ENCODE measurements around the gene PDAP1. TPM values are rescaled to one million over a fixed set of nuclear protein-coding genes. Genes with fewer than 3 reads are reported as not detected.
"Not testable (repeated sequence)": the region's sequence is repeated elsewhere in the genome, so short reads cannot be mapped to it uniquely, and the experiment has no call there.

PDAP1 gene
- total RNA-seq, 2 donors from 2014 or later = 84.1 to 95.6 TPM

- intact Hi-C loops (cut with DNase I) = no loop called here
- peak; percentile 47 for DNase-seq (ENCODE audit: low spot score)
Measured at GRCh38 chr7:99368750-99369389, 39.5 kb downstream of the PDAP1 start.

GRCh38 chr7:99366646-99367045, 41.8 kb downstream of the PDAP1 start:
- intact Hi-C loops (cut with DNase I) = no loop called here
- peak; percentile 67 for DNase-seq (ENCODE audit: low spot score)

GRCh38 chr7:99365318-99366141, 42.9 kb downstream of the PDAP1 start:
- intact Hi-C loops (cut with DNase I) = no loop called here
- peak; percentile 79 for DNase-seq (ENCODE audit: low spot score)

- DNase-seq (ENCODE audit: low spot score) = no peak
- intact Hi-C loops (cut with DNase I) = no loop called here
Measured at GRCh38 chr7:99363286-99363685, 45.1 kb downstream of the PDAP1 start.

- intact Hi-C loops (cut with DNase I) = no loop called here
- peak; percentile 9 for DNase-seq (ENCODE audit: low spot score)
Measured at GRCh38 chr7:99362801-99363200, 45.6 kb downstream of the PDAP1 start.

GRCh38 chr7:99359465-99360154, 48.8 kb downstream of the PDAP1 start:
- peak; percentile 66 for DNase-seq (ENCODE audit: low spot score)

GRCh38 chr7:99358521-99358920, 49.9 kb downstream of the PDAP1 start:
- DNase-seq (ENCODE audit: low spot score); intact Hi-C loops (cut with DNase I): not testable (repeated sequence)

More at GRCh38 chr7:99359465-99360154, 48.8 kb downstream of the PDAP1 start:
- intact Hi-C loops (cut with DNase I) = no loop called here

GRCh38 chr7:99357701-99358490, 50.5 kb downstream of the PDAP1 start:
- DNase-seq (ENCODE audit: low spot score) = no peak

GRCh38 chr7:99355098-99355497, 53.3 kb downstream of the PDAP1 start:
- DNase-seq (ENCODE audit: low spot score) = no peak

More at GRCh38 chr7:99357701-99358490, 50.5 kb downstream of the PDAP1 start:
- intact Hi-C loops (cut with DNase I) = no loop called here

GRCh38 chr7:99352247-99352646, 56.1 kb downstream of the PDAP1 start:
- intact Hi-C loops (cut with DNase I) = no loop called here
- peak; percentile 6 for DNase-seq (ENCODE audit: low spot score)

More at GRCh38 chr7:99355098-99355497, 53.3 kb downstream of the PDAP1 start:
- intact Hi-C loops (cut with DNase I) = no loop called here

GRCh38 chr7:99350641-99351040, 57.8 kb downstream of the PDAP1 start:
- peak; percentile 4 for DNase-seq (ENCODE audit: low spot score)
- intact Hi-C loops (cut with DNase I) = not testable (repeated sequence)

Other genes with a start within 250 kb of the PDAP1 start
- gene KPNA7, start 200.5 kb downstream of the PDAP1 start, total RNA-seq = not detected
- gene MYH16, start 135.8 kb downstream of the PDAP1 start, total RNA-seq = not detected
- gene ARPC1A, start 82.7 kb downstream of the PDAP1 start, total RNA-seq = 10 to 100 TPM; 74.4 to 85.5 TPM
- 100 to 1,000 TPM; 102 to 144 TPM for gene ARPC1B, start 33.9 kb downstream of the PDAP1 start, total RNA-seq
- 10 to 100 TPM; 48.2 to 57.1 TPM for gene BUD31, start 372 bp upstream of the PDAP1 start, total RNA-seq
- gene PTCD1, start 30.2 kb upstream of the PDAP1 start, total RNA-seq = 1 to 10 TPM; 3.1 to 5.6 TPM
- 10 to 100 TPM; 22.9 to 25.7 TPM for gene CPSF4, start 30.3 kb upstream of the PDAP1 start, total RNA-seq
- gene ATP5MF, start 57.6 kb upstream of the PDAP1 start, total RNA-seq = 100 to 1,000 TPM; 143 to 200 TPM
- 1 to 10 TPM; 8.0 to 9.8 TPM for gene ZNF789, start 64.3 kb upstream of the PDAP1 start, total RNA-seq
- gene ZNF394, start 91.7 kb upstream of the PDAP1 start, total RNA-seq = 10 to 100 TPM; 17.5 to 20.0 TPM
- gene ZKSCAN5, start 96.1 kb upstream of the PDAP1 start, total RNA-seq = 1 to 10 TPM; 5.9 to 7.0 TPM
- gene FAM200A, start 143.5 kb upstream of the PDAP1 start, total RNA-seq = 1 to 10 TPM; 3.2 to 5.4 TPM
- gene ZNF655, start 150.0 kb upstream of the PDAP1 start, total RNA-seq = 10 to 100 TPM; 55.2 to 75.5 TPM
- gene TMEM225B, start 189.7 kb upstream of the PDAP1 start, total RNA-seq = 1 to 10 TPM in 1 of 2 donors, under 1 TPM in 1; 0.57 to 2.0 TPM
- 10 to 100 TPM; 10.9 to 12.4 TPM for gene ZSCAN25, start 208.3 kb upstream of the PDAP1 start, total RNA-seq